Inflammatory macrophage treated with lipopolysaccharide for 4 hours (primary cell): ENCODE measurements around the gene CST5.
"Not testable (repeated sequence)": the region's sequence is repeated elsewhere in the genome, so short reads cannot be mapped to it uniquely, and the experiment has no call there.

ENCODE experiments used
- DNase-seq: peaks from one replicate; pipeline ENCODE4 v3.0.0-alpha.2; 2020

CST5 gene

DNA sequence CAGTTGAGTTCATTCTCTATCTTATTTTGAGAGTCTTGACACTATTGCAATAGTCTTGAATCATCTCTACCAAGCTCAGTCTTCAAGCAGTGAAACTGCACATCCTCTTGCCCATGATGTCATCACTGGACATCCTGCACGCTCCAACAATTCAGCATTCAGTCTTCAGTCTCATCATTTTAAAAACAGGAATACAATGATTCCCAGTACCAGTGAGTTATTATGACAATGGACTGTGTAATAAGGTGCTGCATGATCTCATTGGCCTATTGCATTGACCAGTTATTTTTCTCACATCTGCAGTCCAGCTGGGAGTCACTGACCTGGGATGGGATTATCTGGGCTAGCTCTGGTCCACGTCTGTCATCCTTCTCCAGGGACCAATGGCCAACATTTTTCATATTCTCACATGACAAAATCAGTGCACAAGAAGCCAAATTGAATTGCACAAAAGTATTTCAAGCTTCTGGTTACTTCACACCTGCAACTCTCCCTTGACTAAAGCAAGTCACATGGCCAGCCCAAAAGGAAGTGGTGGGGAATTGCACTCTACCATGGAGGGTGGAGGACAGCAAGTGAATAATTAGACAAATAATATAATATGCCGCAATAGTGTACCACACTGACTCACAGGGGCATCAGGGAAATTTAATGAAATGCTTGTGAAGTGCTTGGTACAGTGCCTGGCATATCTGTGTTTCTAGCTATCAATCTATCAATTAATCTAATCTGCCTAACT, 46.6 kb downstream of the CST5 start:
- no peak for DNase-seq

DNA sequence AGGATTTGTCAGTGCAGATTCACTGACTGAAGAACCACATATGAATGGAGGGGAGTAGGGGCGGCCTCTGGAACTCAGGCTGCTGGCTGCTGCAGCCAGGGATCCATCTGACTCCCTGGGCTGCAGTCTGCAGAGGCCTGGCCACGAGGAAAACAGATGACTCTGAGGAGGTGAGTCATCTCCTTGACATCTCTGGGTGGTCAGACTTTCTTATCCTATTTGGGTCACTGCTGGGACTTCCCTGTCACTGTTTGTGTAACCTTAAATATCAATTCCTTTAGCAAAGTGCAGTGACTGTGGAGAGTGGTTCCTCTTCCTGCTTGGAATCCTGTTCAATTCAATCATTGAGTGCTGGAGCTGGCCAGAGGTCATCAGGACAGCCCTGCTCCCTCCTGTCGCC, 47.6 kb downstream of the CST5 start:
- not testable (repeated sequence) for DNase-seq

DNA sequence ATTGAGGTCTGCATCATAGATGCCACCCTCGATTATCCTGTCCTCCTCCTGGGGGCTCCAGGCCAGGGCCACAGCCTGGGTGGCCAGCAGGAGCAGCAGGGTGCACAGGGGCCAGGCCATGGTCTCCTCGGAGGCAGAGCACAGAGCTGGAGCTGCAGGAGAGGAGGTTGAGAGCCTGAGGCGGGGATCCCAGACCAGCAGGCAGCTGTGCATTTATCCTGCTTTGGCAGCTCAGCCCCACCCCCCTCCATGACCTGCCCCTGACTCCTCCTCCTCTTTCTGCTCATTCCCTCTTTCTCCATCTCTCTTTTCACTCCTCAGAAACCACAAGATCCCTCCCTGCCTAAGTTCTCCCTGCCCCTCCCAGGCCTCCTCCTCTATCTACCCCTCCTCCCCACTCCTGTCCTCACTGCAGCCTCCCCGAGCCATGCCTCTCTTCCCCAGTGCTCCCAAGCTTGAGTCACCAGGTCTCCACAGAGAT, 53.0 kb downstream of the CST5 start, which contains the start of gene CST2:
CST2 (minus strand) TSS at position 189 of the 481 bp plus-strand sequence; CDS start at position 120, 69 bp downstream.
- no peak for DNase-seq
